D341Med (cell line): ENCODE measurements around the gene DHDH.
"Not testable (repeated sequence)": the region's sequence is repeated elsewhere in the genome, so short reads cannot be mapped to it uniquely, and the experiment has no call there.

Experiments
- DNase-seq: peaks from one replicate; pipeline ENCODE4 v3.0.0; 2012; ENCODE audit warnings: low spot score

The DHDH gene

DNA sequence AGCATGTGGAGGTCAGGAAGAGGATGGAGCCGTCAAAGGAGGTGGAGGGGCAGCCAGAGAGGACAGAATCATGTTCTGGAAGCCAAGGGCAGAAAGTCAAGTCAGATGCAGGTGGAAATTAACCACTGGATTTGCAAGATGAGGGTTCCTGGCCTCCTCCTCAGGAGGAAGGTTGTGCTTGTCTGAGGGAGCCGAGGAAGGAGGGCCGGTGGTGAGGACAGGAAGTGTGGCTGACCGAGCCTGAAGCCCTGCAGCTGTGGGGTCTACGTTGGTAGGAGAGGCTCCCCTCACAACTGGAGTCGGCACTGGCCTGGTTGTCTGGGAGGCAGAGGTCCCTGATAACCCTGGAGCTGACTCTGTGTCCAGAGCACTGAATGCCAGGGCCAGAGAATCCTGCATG lies 15.4 kb upstream of the DHDH start:
- no peak for DNase-seq

- DNase-seq = peak; percentile 76
These were observed 14.7 kb upstream of the DHDH start for GRCh38 chr19:48918801-48919247.

DNA sequence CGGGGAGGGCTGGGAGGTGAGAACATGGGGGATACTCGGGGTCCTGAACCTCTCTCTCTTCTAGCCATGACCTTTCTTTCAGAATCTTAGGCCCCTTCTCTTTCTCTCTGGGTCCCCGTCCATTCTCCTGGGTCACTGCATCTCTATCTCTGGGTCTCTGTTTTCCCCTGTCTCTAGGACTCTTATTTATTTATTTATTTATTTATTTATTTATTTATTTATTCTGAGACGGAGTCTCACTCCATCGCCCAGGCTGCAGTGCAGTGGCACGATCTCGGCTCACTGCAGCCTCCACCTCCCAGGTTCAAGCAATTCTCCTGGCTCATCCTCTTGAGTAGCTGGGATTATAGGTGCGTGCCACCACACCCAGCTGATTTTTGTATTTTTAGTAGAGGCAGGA lies 14.2 kb upstream of the DHDH start:
- not testable (repeated sequence) for DNase-seq

GRCh38 chr19:48920949-48921348 lies 12.6 kb upstream of the DHDH start:
- DNase-seq = no peak

DNA sequence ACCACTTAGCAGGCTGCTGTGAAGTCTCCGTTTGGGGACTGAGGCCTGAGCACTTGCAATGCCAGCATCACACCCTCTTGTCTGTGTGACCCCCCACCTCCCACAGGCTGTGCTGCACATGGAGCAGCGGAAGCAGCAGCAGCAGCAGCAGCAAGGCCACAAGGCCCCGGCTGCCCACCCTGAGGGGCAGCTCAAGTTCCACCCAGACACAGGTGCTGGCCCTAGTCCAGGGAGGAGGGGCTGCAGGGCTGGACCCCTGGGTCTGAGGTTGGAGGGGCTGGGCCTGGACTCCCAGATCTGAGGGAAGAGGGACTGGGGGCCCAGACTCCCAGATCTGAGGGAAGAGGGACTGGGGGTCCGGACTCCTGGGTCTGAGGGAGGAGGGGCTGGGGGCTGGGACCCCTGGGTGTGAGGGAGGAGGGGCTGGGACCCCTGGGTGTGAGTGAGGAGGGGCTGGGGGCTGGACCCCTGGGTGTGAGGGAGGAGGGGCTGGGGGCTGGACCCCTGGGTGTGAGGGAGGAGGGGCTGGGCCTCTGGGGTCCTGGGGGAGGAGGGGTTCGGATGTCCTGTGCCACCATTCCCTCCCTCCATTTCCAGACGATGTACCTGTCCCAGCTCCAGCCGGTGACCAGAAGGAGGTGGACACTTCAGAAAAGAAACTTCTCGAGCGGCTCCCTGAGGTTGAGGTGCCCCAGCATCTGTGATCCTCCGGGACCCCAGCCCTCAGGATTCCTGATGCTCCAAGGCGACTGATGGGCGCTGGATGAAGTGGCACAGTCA lies 11.6 kb upstream of the DHDH start:
- DNase-seq = no peak

GRCh38 chr19:48922548-48923490 lies 10.7 kb upstream of the DHDH start:
- no peak for DNase-seq

GRCh38 chr19:48925240-48925843 lies 8.2 kb upstream of the DHDH start:
- DNase-seq = no peak

DNA sequence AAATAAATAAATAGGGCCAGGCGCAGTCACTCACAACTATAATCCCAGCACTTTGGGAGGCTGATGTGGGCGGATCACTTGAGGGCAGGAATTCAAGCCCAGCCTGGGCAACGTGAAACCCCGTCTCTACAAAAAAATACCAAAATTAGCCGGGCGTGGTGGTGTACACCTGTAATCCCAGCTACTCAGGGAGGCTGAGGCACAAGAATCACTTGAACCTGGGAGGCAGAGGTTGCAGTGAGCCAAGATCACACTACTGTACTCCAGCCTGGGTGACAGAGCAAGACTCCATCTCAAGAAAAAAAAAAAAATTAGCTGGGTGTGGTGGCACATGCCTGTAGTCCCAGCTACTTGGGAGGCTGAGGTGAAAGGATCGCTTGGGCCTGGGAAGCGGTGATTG lies 7.6 kb upstream of the DHDH start:
- not testable (repeated sequence) for DNase-seq

DNA sequence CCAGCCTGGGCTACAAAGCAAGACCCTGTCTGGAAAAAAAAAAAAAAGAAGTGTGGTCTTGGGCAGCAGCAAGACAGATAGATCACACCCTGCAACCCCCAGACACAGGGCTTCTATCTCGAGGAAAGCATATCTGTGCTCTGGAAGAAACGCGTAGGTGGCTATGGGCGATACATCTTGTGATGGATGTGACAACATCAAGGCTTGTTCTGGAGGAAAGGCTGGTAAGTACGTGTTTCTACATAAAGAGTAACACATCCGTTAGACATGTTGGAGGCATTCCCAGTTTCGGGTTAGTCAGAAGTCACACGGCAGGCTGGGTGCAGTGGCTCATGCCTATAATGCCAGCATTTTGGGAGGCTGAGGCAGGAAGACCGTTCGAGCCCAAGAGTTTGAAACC lies 6.6 kb upstream of the DHDH start:
- DNase-seq = no peak

- DNase-seq = not testable (repeated sequence)
These were observed 5.8 kb upstream of the DHDH start for GRCh38 chr19:48927692-48928091.

GRCh38 chr19:48928164-48929025 lies 5.1 kb upstream of the DHDH start:
- DNase-seq = no peak

- no peak for DNase-seq
These were observed 1.3 kb downstream of the DHDH start for GRCh38 chr19:48934837-48935236.

DNA sequence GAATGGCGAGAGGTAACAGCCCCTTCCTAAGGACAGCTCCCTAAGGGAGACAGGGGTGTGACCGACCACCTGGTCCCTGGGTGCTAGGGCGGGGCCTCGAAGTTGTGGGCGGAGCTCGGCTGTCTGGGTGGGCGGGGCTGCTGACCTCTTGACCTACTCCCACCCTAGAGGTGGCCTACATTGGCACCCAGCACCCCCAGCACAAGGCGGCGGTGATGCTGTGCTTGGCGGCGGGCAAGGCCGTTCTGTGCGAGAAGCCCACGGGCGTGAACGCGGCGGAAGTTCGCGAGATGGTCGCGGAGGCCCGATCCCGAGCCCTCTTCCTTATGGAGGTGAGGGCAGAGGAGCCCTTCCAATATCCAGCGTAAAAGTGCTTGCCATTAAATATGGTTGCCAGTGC lies 2.4 kb downstream of the DHDH start:
- no peak for DNase-seq

DNA sequence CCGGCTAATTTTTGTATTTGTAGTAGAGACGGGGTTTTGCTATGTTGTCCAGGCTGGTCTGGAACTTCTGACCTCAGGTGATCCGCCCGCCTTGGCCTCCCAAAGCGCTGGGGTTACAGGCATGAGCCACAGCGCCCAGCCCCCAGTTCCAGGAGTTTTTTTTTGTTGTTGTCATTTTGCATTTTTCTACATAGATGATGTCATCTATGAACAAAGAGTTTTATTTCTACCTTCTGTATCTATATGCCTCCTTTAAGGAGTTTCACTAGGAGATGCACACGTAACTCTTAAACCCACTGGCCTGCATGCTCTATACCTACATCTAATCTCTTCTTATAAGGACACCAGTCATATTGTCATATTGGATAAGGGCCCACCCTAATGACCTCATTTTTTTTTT lies 4.8 kb downstream of the DHDH start:
- DNase-seq = no peak

DNA sequence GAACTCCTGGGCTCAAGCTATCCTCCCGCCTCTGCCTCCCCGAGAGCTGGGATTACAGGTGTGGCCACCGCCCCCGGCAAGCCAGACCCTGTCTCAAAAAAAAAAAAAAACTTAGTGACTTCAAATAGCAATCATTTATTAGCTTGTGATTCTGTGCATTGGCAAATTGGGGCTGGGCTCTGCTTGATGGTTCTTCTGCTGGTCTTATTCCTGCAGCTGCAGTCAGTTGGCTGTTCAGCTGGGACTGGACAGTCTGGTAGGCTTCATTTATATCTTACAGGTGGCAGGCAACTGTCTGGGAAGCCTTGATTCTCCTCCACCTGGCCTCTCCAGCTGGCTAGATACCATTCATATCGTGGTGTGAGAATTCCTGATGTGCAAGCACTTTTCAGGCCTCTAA lies 7.4 kb downstream of the DHDH start:
- no peak for DNase-seq

- DNase-seq = no peak
These were observed 9.6 kb downstream of the DHDH start for GRCh38 chr19:48943081-48943480.

- DNase-seq = no peak
These were observed 11.9 kb downstream of the DHDH start for GRCh38 chr19:48945415-48945814.

- DNase-seq = no peak
These were observed 12.3 kb downstream of the DHDH start for GRCh38 chr19:48945817-48946216.

DNA sequence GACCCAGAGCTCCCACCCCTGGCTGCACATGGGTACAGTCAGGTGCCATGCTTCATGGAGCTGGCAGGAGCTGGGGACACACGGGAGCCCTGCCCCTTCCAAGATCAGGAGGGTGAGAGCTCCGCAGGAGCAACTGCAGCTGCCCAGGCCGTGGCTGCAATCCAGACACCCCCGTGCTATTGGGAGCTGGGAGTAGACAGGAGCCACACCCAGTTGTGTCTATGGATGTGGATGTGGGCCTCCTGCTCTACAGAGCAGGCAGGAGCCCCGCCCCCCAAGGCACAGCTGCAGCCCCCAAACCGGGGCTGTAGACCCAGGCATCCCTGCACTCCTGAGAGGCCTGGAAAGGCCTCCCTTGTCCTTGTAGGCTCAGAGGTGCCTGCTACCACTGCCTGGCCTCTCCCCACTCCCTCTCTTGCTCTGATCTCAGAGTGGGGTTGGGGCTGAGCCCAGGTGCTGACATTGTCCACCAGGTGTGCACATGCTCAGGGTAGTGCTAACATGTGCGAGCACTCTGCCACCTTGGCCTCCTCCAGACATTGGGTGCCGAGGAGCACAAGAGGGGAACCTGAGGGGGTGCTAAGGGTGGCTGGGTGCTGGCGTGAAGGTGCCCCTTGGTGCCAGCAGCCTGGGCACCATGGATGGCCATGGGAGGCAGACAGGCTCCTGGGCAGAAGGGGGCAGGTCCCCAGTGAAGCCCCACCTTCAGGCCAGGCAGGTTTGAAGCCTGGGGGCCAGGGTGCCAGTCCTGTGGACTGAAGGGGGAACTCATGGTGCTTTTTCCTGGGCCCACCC lies 13.2 kb downstream of the DHDH start:
- no peak for DNase-seq

GRCh38 chr19:48947258-48947542 lies 13.7 kb downstream of the DHDH start:
- no peak for DNase-seq

DNA sequence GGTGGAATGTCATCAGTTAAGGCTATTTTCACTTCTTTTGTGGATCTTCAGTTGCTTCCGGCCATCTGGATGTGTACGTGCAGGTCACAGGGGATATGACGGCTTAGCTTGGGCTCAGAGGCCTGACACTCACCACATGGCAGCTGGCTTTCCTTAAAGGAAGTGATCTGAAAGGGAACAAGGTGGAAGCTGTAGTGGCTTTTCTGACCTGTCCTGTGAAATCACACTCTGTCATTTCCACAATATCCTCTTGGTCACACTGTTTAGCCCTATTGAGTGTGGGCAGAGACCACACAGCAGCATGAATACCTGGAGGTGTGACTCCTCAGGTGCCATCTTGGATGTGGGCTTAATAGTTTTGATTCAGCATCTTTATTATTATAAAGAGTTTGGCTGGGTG lies 16.7 kb downstream of the DHDH start:
- no peak for DNase-seq
